WTC11 (cell line): ENCODE data around the gene DAG1. TPM values are rescaled to one million over a fixed set of nuclear protein-coding genes. Genes with fewer than 3 reads are reported as not detected.

Source experiments
- ATAC-seq: fragments of 200-7000 bp; cut with Tn5 transposase; 2 replicates; pipeline ENCODE4 v1.10.0; 2021; ENCODE audit warnings: mild to moderate bottlenecking, moderate library complexity
- CTCF ChIA-PET: fragments of 300-600 bp; sonication (Branson Sonifier 250); formaldehyde crosslinking; loops from one replicate; lab custom pipeline; 2021; ENCODE audit warnings: antibody characterized with exemption; lab: Charles Lee
- POLR2A ChIA-PET: fragments of 350-600 bp; sonication (Branson Sonifier 250); formaldehyde crosslinking; loops from one replicate; lab custom pipeline; 2021; ENCODE audit warnings: antibody characterized with exemption; lab: Charles Lee
- DNase-seq: peaks from one replicate; pipeline ENCODE4 v3.0.0; 2021; ENCODE audit warnings: low spot score
- H3K27ac Mint-ChIP-seq: 2 replicates; pipeline ENCODE4 v1.8.0; 2021; ENCODE audit warnings: mixed read lengths
- H3K27me3 Mint-ChIP-seq: 2 replicates; pipeline ENCODE4 v1.8.0; 2021; ENCODE audit warnings: low read depth, mild to moderate bottlenecking, moderate library complexity, mixed read lengths
- H3K36me3 Mint-ChIP-seq: 2 replicates; pipeline ENCODE4 v1.8.0; 2021; ENCODE audit warnings: mixed read lengths
- H3K4me1 Mint-ChIP-seq: 2 replicates; pipeline ENCODE4 v1.8.0; 2022; ENCODE audit warnings: mixed read lengths
- H3K4me3 Mint-ChIP-seq: 2 replicates; pipeline ENCODE4 v1.8.0; 2021; ENCODE audit warnings: mild to moderate bottlenecking, moderate library complexity, mixed read lengths
- H3K9me3 Mint-ChIP-seq: 2 replicates; pipeline ENCODE4 v1.8.0; 2021; ENCODE audit warnings: mixed read lengths
- CDX4 ChIP-seq: fragments of 250-450 bp; sonication (Bioruptor Pico); IDR thresholded peaks from 2 replicates; pipeline ENCODE4 v1.9.0; 2021; ENCODE audit warnings: moderate library complexity, mild to moderate bottlenecking, inconsistent platforms, borderline replicate concordance
- GTF2I ChIP-seq: fragments of 250-450 bp; sonication (Bioruptor Pico); conservative IDR thresholded peaks from 2 replicates; pipeline ENCODE4 v1.4.0; 2021; ENCODE audit warnings: mild to moderate bottlenecking
- HMGA2 ChIP-seq: fragments of 250-450 bp; sonication (Bioruptor Pico); IDR thresholded peaks from 2 replicates; pipeline ENCODE4 v1.4.0; 2021; ENCODE audit warnings: mild to moderate bottlenecking, moderate library complexity
- IRF1 ChIP-seq: sonication (generic); formaldehyde crosslinking; IDR thresholded peaks from 2 replicates; pipeline ENCODE4 v1.8.0; 2023; ENCODE audit warnings: missing genetic modification reagents
- IRF2 ChIP-seq: sonication (generic); formaldehyde crosslinking; IDR thresholded peaks from 2 replicates; pipeline ENCODE4 v1.8.0; 2022; ENCODE audit warnings: low read depth, missing genetic modification reagents, borderline replicate concordance
- JAZF1 ChIP-seq: fragments of 250-450 bp; sonication (Bioruptor Pico); IDR thresholded peaks from 2 replicates; pipeline ENCODE4 v1.9.0; 2021; ENCODE audit warnings: moderate library complexity, mild to moderate bottlenecking, inconsistent platforms
- JUN ChIP-seq: sonication (generic); formaldehyde crosslinking; IDR thresholded peaks from 2 replicates; pipeline ENCODE4 v1.8.0; 2023; ENCODE audit warnings: mild to moderate bottlenecking, missing genetic modification reagents
- MYBL2 ChIP-seq: sonication (generic); formaldehyde crosslinking; IDR thresholded peaks from 2 replicates; pipeline ENCODE4 v1.8.1; 2023; ENCODE audit warnings: mild to moderate bottlenecking, moderate library complexity, missing genetic modification reagents
- ZNF121 ChIP-seq: sonication (generic); formaldehyde crosslinking; IDR thresholded peaks from 2 replicates; pipeline ENCODE4 v1.8.0; 2023; ENCODE audit warnings: missing genetic modification reagents
- ZNF263 ChIP-seq: sonication (generic); formaldehyde crosslinking; IDR thresholded peaks from 2 replicates; pipeline ENCODE4 v1.8.1; 2022; ENCODE audit warnings: low read depth, mild to moderate bottlenecking, moderate library complexity, missing genetic modification reagents
- ZNF317 ChIP-seq: sonication (generic); formaldehyde crosslinking; IDR thresholded peaks from 2 replicates; pipeline ENCODE4 v1.8.1; 2023; ENCODE audit warnings: low read depth, mild to moderate bottlenecking, moderate library complexity, missing genetic modification reagents, borderline replicate concordance
- ZNF532 ChIP-seq: fragments of 250-450 bp; sonication (Bioruptor Pico); IDR thresholded peaks from 2 replicates; pipeline ENCODE4 v1.9.0; 2021; ENCODE audit warnings: mild to moderate bottlenecking, borderline replicate concordance
- total RNA-seq: library from RNA; stranded (reverse); gene quantifications from 3 replicates; pipeline ENCODE4 v1.2.3, GENCODE V29; 2021
- TF ChIP-seq, protein P1 (sequence below): sonication (generic); formaldehyde crosslinking; IDR thresholded peaks from 2 replicates; pipeline ENCODE4 v1.8.1; 2023; ENCODE audit warnings: mild to moderate bottlenecking, moderate library complexity, missing genetic modification reagents
- TF ChIP-seq, protein P2 (sequence below): fragments of 250-450 bp; sonication (Bioruptor Pico); conservative IDR thresholded peaks from 2 replicates; pipeline ENCODE4 v1.9.0; 2021; ENCODE audit warnings: mild to moderate bottlenecking
- TF ChIP-seq, protein P3 (sequence below): sonication (generic); formaldehyde crosslinking; IDR thresholded peaks from 2 replicates; pipeline ENCODE4 v1.8.1; 2023; ENCODE audit warnings: mild to moderate bottlenecking, missing genetic modification reagents, borderline replicate concordance
- TF ChIP-seq, protein P4 (sequence below): fragments of 250-450 bp; sonication (Bioruptor Pico); IDR thresholded peaks from 2 replicates; pipeline ENCODE4 v1.8.0; 2021; ENCODE audit warnings: mild to moderate bottlenecking

The DAG1 gene
- total RNA-seq, 1 experiment from 2014 or later: 115 TPM

GRCh38 chr3:49533786-49534519, 63.9 kb downstream of the DAG1 start (continued):
- TF ChIP-seq ZNF532 (no peak), GTF2I (CRISPR knock-in tag) (no peak), CDX4 (CRISPR knock-in tag) (no peak)

GRCh38 chr3:49534581-49535441, 64.7 kb downstream of the DAG1 start:
- no peaks in the 10 kb centered on the region for H3K9me3 Mint-ChIP-seq
- peak; percentile 9 for ATAC-seq
- DNase-seq: peak; percentile 73
- ChIA-PET CTCF (interaction anchor here (1.2 to 3.8 kb wide), 3 partner anchors 19 to 166 kb away, joined by 4 to 38 read pairs (median 5); partner anchors contain the start of gene BSN), POLR2A (no interaction called here)
- peaks cover 17% of the 10 kb centered on the region for H3K4me1 Mint-ChIP-seq
- no peak overlapping the region for H3K4me3 Mint-ChIP-seq
- H3K27ac Mint-ChIP-seq: peak overlapping the region; percentile 41; the same call in 1 of the 2 replicates
- H3K36me3 Mint-ChIP-seq: peaks cover 34% of the 10 kb centered on the region
- H3K27me3 Mint-ChIP-seq: no peaks in the 10 kb centered on the region
- TF ChIP-seq HMGA2 (CRISPR knock-in tag) (no peak), IRF2 (CRISPR knock-in tag) (no peak), ZNF121 (CRISPR knock-in tag) (no peak), MYBL2 (CRISPR knock-in tag) (no peak), CDX4 (CRISPR knock-in tag) (no peak), ZNF317 (CRISPR knock-in tag) (no peak), IRF1 (CRISPR knock-in tag) (no peak), ZNF263 (no peak), JAZF1 (CRISPR knock-in tag) (no peak), JUN (CRISPR knock-in tag) (no peak)
- TF ChIP-seq, protein P1, sequence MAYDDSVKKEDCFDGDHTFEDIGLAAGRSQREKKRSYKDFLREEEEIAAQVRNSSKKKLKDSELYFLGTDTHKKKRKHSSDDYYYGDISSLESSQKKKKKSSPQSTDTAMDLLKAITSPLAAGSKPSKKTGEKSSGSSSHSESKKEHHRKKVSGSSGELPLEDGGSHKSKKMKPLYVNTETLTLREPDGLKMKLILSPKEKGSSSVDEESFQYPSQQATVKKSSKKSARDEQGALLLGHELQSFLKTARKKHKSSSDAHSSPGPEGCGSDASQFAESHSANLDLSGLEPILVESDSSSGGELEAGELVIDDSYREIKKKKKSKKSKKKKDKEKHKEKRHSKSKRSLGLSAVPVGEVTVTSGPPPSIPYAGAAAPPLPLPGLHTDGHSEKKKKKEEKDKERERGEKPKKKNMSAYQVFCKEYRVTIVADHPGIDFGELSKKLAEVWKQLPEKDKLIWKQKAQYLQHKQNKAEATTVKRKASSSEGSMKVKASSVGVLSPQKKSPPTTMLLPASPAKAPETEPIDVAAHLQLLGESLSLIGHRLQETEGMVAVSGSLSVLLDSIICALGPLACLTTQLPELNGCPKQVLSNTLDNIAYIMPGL (CRISPR knock-in tag): no peak
- TF ChIP-seq, protein P2, sequence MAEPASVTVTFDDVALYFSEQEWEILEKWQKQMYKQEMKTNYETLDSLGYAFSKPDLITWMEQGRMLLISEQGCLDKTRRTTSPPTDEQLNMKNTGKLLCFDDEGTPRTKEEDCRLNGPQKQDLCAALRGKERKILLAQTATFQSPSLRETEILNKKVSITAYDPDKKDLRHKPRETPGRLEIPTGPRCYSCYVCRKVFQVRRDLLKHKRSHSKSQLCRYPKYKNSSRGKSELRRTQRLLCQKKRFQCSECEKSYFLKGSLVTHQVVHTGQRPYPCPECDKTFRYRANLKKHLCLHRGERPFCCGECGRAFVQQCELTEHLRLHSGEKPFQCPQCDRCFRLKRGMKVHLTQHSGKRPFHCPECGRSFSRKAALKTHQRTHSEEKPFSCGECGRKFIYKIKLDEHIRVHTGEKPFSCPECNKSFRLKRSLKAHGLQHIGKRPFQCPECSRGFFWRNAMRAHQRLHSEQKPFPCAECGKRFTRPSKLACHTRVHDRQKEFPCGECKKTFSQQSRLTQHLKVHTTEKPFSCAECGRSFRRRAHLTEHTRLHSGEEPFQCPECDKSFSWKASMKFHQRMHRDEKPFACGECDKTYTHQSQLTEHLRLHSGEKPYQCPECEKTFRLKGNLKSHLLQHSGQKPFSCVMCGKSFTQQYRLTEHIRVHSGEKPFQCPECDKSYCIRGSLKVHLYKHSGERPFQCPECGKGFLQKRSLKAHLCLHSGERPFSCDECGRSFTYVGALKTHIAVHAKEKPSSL (CRISPR knock-in tag): no peak
- TF ChIP-seq, protein P3, sequence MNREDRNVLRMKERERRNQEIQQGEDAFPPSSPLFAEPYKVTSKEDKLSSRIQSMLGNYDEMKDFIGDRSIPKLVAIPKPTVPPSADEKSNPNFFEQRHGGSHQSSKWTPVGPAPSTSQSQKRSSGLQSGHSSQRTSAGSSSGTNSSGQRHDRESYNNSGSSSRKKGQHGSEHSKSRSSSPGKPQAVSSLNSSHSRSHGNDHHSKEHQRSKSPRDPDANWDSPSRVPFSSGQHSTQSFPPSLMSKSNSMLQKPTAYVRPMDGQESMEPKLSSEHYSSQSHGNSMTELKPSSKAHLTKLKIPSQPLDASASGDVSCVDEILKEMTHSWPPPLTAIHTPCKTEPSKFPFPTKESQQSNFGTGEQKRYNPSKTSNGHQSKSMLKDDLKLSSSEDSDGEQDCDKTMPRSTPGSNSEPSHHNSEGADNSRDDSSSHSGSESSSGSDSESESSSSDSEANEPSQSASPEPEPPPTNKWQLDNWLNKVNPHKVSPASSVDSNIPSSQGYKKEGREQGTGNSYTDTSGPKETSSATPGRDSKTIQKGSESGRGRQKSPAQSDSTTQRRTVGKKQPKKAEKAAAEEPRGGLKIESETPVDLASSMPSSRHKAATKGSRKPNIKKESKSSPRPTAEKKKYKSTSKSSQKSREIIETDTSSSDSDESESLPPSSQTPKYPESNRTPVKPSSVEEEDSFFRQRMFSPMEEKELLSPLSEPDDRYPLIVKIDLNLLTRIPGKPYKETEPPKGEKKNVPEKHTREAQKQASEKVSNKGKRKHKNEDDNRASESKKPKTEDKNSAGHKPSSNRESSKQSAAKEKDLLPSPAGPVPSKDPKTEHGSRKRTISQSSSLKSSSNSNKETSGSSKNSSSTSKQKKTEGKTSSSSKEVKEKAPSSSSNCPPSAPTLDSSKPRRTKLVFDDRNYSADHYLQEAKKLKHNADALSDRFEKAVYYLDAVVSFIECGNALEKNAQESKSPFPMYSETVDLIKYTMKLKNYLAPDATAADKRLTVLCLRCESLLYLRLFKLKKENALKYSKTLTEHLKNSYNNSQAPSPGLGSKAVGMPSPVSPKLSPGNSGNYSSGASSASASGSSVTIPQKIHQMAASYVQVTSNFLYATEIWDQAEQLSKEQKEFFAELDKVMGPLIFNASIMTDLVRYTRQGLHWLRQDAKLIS (CRISPR knock-in tag): no peak
- TF ChIP-seq, protein P4, sequence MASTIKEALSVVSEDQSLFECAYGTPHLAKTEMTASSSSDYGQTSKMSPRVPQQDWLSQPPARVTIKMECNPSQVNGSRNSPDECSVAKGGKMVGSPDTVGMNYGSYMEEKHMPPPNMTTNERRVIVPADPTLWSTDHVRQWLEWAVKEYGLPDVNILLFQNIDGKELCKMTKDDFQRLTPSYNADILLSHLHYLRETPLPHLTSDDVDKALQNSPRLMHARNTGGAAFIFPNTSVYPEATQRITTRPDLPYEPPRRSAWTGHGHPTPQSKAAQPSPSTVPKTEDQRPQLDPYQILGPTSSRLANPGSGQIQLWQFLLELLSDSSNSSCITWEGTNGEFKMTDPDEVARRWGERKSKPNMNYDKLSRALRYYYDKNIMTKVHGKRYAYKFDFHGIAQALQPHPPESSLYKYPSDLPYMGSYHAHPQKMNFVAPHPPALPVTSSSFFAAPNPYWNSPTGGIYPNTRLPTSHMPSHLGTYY (CRISPR knock-in tag): no peak
